ENCODE data around the gene MYL10. TPM values are rescaled to one million over a fixed set of nuclear protein-coding genes. Genes with fewer than 3 reads are reported as not detected.

The MYL10 gene
- total and polyA plus RNA-seq, 2 of the 8 experiments (the other 6 are each of a cell fraction or from before 2014, with no cell fraction given), result 0.18 TPM; not detected in 1

GRCh38 chr7:101629171-101629570, at the start of gene MYL10 (continued):
- no peak for TF ChIP-seq NANOG (IDR thresholded peaks at IDR 0.05; ENCODE audit: insufficient read depth, low read depth, low read length, poor library complexity, severe bottlenecking)
- TF ChIP-seq EGR1 (IDR thresholded peaks at IDR 0.05; ENCODE audit: borderline replicate concordance, low read depth, low read length), result no peak
- no peak for TF ChIP-seq CTCF (IDR thresholded peaks at IDR 0.05; ENCODE audit: control extremely low read depth in 1 of 3, insufficient read depth in 1 of 3, low read depth in 1 of 3, low read length in 3 of 3)
- no peak for TF ChIP-seq MAFK (IDR thresholded peaks at IDR 0.05; ENCODE audit: low read depth, low read length)
- no peak for TF ChIP-seq NRF1 (IDR thresholded peaks at IDR 0.05; ENCODE audit: low read depth, low read length)
- TF ChIP-seq SAP30 (IDR thresholded peaks at IDR 0.05; ENCODE audit: insufficient read depth, insufficient replicate concordance, low read length), result no peak
- TF ChIP-seq TAF7 (optimal IDR thresholded peaks at IDR 0.05; ENCODE audit: borderline replicate concordance, low read depth, low read length), result no peak
- no peak for TF ChIP-seq CBX5 (IDR thresholded peaks at IDR 0.05; ENCODE audit: low read depth, low read length)
